Measurements from ENCODE around the gene TOMM7.

Gene TOMM7

DNA sequence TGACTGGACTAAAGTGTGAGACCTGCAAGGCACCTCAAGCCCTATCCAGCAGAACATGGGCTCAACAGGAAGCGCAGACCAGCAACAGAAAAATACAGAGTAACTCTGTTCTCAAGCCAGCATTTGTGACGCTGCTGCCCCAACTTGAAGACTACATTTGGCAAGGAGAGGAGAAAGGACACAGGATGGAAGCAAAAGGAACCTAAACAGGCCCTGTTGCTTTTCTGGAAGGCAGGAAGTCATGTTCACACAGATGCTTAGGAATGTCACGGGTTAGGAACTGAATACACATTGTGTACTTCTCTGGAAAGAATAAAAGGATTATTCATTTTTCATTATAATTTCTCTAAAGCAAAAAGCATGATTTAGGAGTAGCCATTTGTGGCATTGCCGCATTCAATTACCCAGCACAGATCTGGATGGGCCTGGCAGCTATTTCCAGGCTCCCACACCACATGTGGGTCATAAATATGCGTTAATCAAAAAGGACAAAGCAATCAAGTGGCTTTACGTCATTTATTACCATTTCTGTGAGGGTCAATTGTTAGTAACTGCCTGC lies 19.8 kb upstream of the TOMM7 start:
- no peak for TF ChIP-seq POLR2AphosphoS5 (IDR thresholded peaks at IDR 0.05; ENCODE audit: low read depth, low read length)
- TF ChIP-seq FOXP2 (optimal IDR thresholded peaks at IDR 0.05; ENCODE audit: borderline replicate concordance, extremely low read depth, extremely low read length, insufficient read depth): no peak
- no peak for TF ChIP-seq SIN3A (IDR thresholded peaks at IDR 0.05; ENCODE audit: borderline replicate concordance, insufficient read depth, low read length)

DNA sequence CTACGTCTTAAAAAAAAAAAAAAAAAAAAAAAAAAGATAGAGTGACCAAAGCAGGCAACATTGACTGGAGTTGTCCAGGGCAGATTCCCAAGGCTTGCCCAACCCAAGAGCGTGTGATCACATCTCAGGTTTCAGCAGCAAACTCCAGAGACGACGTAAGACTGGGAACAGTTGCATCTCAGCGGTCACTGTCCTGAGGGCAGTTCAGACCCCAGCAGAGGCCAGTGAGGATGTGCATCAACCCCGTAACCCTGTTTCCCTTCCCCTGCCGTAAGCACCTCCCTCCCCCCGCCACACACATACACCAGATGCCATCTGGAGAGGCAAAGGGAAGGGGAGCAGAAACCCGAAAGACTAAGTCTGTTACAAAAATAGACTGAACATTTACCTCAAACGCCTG lies 19.3 kb upstream of the TOMM7 start:
- TF ChIP-seq SIN3A (IDR thresholded peaks at IDR 0.05; ENCODE audit: borderline replicate concordance, insufficient read depth, low read length): no peak
- TF ChIP-seq, protein P1, sequence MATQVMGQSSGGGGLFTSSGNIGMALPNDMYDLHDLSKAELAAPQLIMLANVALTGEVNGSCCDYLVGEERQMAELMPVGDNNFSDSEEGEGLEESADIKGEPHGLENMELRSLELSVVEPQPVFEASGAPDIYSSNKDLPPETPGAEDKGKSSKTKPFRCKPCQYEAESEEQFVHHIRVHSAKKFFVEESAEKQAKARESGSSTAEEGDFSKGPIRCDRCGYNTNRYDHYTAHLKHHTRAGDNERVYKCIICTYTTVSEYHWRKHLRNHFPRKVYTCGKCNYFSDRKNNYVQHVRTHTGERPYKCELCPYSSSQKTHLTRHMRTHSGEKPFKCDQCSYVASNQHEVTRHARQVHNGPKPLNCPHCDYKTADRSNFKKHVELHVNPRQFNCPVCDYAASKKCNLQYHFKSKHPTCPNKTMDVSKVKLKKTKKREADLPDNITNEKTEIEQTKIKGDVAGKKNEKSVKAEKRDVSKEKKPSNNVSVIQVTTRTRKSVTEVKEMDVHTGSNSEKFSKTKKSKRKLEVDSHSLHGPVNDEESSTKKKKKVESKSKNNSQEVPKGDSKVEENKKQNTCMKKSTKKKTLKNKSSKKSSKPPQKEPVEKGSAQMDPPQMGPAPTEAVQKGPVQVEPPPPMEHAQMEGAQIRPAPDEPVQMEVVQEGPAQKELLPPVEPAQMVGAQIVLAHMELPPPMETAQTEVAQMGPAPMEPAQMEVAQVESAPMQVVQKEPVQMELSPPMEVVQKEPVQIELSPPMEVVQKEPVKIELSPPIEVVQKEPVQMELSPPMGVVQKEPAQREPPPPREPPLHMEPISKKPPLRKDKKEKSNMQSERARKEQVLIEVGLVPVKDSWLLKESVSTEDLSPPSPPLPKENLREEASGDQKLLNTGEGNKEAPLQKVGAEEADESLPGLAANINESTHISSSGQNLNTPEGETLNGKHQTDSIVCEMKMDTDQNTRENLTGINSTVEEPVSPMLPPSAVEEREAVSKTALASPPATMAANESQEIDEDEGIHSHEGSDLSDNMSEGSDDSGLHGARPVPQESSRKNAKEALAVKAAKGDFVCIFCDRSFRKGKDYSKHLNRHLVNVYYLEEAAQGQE (IDR thresholded peaks at IDR 0.05; ENCODE audit: insufficient read depth in 1 of 2, low read depth in 2 of 2, low read length in 2 of 2): no peak
- TF ChIP-seq POLR2AphosphoS5 (IDR thresholded peaks at IDR 0.05; ENCODE audit: low read depth, low read length): no peak
- no peak for TF ChIP-seq FOXP2 (optimal IDR thresholded peaks at IDR 0.05; ENCODE audit: borderline replicate concordance, extremely low read depth, extremely low read length, insufficient read depth)
- TF ChIP-seq TAF1 (IDR thresholded peaks at IDR 0.05; ENCODE audit: borderline replicate concordance, insufficient read depth, low read length): no peak

DNA sequence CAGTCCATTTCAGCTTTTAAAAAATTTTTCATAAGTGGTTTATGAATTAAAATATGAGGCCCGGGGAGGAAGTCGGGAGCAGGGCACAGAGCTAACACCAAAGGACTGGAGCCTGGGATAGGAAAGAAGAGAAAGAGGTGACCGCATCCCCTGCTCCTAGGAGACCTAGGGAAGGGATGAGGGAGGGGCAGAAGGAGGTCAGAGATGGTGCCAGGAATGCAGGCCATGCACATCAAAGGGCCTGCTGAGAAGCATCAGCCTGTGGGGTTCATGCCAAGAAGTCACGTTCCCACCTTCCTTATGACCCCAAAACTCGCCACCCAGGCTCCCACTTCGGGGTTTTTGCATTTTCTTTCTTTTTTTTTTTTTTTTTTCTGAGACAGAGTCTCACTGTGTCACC lies 14.7 kb upstream of the TOMM7 start:
- TF ChIP-seq SIN3A (IDR thresholded peaks at IDR 0.05; ENCODE audit: borderline replicate concordance, insufficient read depth, low read length): no peak

DNA sequence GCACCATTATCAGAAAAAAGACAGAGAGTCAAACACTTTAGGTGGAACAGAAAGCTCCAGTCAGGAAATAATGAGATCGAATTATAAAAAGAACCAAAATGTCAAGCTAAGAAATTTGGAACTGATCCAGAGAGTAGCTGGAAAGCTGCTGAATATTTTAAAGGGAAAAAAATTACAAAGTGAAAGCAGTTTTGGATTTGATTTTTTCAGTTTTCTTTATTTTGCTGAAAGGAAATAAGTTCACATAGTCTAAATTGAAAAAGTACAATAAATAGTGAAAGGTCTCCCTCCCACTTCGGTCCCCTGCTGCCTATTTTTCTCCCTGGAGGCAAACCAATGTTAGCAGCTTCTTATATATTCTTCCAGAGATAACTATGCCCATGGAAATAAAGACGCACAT lies 11.3 kb upstream of the TOMM7 start:
- TF ChIP-seq SIN3A (IDR thresholded peaks at IDR 0.05; ENCODE audit: borderline replicate concordance, insufficient read depth, low read length): no peak
- TF ChIP-seq POLR2AphosphoS5 (IDR thresholded peaks at IDR 0.05; ENCODE audit: low read depth, low read length): no peak
- TF ChIP-seq, protein P1 (IDR thresholded peaks at IDR 0.05; ENCODE audit: insufficient read depth in 1 of 2, low read depth in 2 of 2, low read length in 2 of 2): no peak
- no peak for TF ChIP-seq FOXP2 (optimal IDR thresholded peaks at IDR 0.05; ENCODE audit: borderline replicate concordance, extremely low read depth, extremely low read length, insufficient read depth)
- no peak for TF ChIP-seq TAF1 (IDR thresholded peaks at IDR 0.05; ENCODE audit: borderline replicate concordance, insufficient read depth, low read length)

DNA sequence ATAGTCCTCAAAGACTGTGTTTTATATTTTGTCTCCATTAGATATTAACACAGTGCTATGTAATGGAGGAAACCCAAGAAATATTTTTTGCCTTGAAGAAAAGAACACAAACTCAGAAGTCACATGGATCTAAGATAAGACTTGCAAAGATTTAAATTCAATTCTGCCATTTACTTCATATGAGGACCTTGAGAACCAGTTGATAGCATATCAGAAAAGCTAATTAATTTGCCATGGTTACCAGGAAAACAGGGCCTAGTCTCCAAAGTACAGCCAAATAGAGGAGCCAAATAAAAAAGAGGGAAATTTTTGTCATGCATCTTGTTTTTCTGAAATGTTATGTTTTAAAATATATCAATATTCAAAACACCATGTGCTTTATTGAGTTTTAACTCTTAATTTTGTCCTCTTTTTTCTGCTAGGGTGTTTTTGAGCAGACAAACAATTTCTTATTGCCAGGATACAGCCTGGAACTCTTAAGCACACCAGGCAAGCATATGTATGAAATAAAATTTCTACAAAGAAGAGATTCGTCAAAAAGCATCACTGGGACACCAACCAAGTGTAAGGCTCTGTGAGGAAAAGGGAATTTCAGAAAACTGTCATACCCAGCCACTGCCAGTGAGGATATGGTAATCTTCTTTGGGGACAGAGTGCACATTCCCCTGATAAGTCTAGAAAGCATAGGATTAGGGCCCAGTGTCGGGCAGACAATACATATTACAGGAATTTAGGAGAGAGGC lies 10.6 kb upstream of the TOMM7 start:
- no peak for TF ChIP-seq SIN3A (IDR thresholded peaks at IDR 0.05; ENCODE audit: borderline replicate concordance, insufficient read depth, low read length)
- TF ChIP-seq POLR2AphosphoS5 (IDR thresholded peaks at IDR 0.05; ENCODE audit: low read depth, low read length): no peak
- no peak for TF ChIP-seq TAF1 (IDR thresholded peaks at IDR 0.05; ENCODE audit: borderline replicate concordance, insufficient read depth, low read length)
- TF ChIP-seq FOXP2 (optimal IDR thresholded peaks at IDR 0.05; ENCODE audit: borderline replicate concordance, extremely low read depth, extremely low read length, insufficient read depth): no peak
- TF ChIP-seq, protein P1 (IDR thresholded peaks at IDR 0.05; ENCODE audit: insufficient read depth in 1 of 2, low read depth in 2 of 2, low read length in 2 of 2): no peak

DNA sequence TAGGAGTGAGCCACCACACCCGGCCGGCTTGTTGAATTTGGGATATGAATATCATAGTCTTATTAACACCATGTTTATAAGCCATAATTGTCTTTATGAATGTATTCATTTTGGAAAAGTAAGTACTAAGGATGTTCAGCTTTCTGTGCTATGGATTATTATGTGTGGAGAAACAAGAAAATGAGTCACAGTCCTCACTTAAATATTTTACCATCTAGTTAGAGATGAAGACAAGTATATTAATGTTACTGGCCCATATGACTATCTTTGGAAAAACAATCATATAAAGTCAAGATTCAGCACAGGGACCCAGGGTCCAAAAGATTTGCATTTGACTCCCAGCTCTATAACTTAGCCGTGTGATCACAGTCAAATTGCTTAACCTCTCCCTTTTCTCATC lies 9.8 kb upstream of the TOMM7 start:
- TF ChIP-seq POLR2AphosphoS5 (IDR thresholded peaks at IDR 0.05; ENCODE audit: low read depth, low read length) (no peak), FOXP2 (optimal IDR thresholded peaks at IDR 0.05; ENCODE audit: borderline replicate concordance, extremely low read depth, extremely low read length, insufficient read depth) (no peak), SIN3A (IDR thresholded peaks at IDR 0.05; ENCODE audit: borderline replicate concordance, insufficient read depth, low read length) (no peak), TAF1 (IDR thresholded peaks at IDR 0.05; ENCODE audit: borderline replicate concordance, insufficient read depth, low read length) (no peak)
- TF ChIP-seq, protein P1 (IDR thresholded peaks at IDR 0.05; ENCODE audit: insufficient read depth in 1 of 2, low read depth in 2 of 2, low read length in 2 of 2): no peak

Data from PFSK-1 (cell line).